Gastroesophageal sphincter (tissue), 4 donors: ENCODE results near the gene RGS7BP. TPM values are rescaled to one million over a fixed set of nuclear protein-coding genes. Genes with fewer than 3 reads are reported as not detected.

Source experiments
- ATAC-seq: fragments of 150-250 bp; one replicate; pipeline ENCODE4 v1.9.1; 2016; ENCODE audit warnings: mild to moderate bottlenecking, moderate library complexity
- H3K27ac ChIP-seq, 4 donors: fragments of 200-600 bp; sonication (generic) in 3 of 4; 1 replicate in 3 of 4; 2 replicates in 1 of 4; pipeline ENCODE4 v1.5.1; 2016 to 2019
- H3K27me3 ChIP-seq: fragments of 200-600 bp; sonication (generic); one replicate; pipeline ENCODE4 v1.5.1; 2019
- H3K36me3 ChIP-seq, 2 donors: fragments of 200-600 bp; sonication (generic); one replicate each; pipeline ENCODE4 v1.5.1; 2019; ENCODE audit warnings: control low read depth in 1 of 2
- H3K4me1 ChIP-seq, 3 donors: fragments of 200-600 bp; sonication (generic); 1 replicate in 2 of 3; 2 replicates in 1 of 3; pipeline ENCODE4 v1.5.1; 2016 to 2019; ENCODE audit warnings: control low read depth in 2 of 3
- H3K4me3 ChIP-seq, 2 donors: fragments of 200-600 bp; sonication (generic); one replicate each; pipeline ENCODE4 v1.5.1; 2019; ENCODE audit warnings: mild to moderate bottlenecking in 1 of 2, moderate library complexity in 1 of 2
- H3K9me3 ChIP-seq, 3 donors: fragments of 200-600 bp; sonication (generic); one replicate each; pipeline ENCODE4 v1.5.1; 2017 to 2019; ENCODE audit warnings: control low read depth in 2 of 3
- EP300 ChIP-seq: sonication (generic); formaldehyde crosslinking; IDR thresholded peaks from one replicate; pipeline ENCODE4 v1.6.1; 2017; ENCODE audit warnings: antibody characterized with exemption, mild to moderate bottlenecking
- POLR2A ChIP-seq, 2 donors: fragments of 450-650 bp; IDR thresholded peaks; one replicate each; pipeline ENCODE4 v1.6.1; 2017; ENCODE audit warnings: antibody characterized with exemption in 2 of 2, mild to moderate bottlenecking in 2 of 2, moderate library complexity in 1 of 2
- POLR2AphosphoS5 ChIP-seq: sonication (generic); formaldehyde crosslinking; IDR thresholded peaks from one replicate; pipeline ENCODE4 v1.6.1; 2017; ENCODE audit warnings: antibody characterized with exemption
- WGBS, 2 donors: methylation state at CpG; one replicate each; pipeline ENCODE4 v1.1.5; 2018; ENCODE audit warnings: low coverage in 1 of 2; 5-methylcytosine and 5-hydroxymethylcytosine counted together
- total RNA-seq, 4 donors: library from RNA; depleted of rRNA; stranded (reverse); fragments of >200 nt; gene quantifications; one replicate each; pipeline ENCODE4 v1.1.0, GENCODE V29; 2016
- TF ChIP-seq, protein P1 (sequence below), 4 experiments: fragments of 200-600 bp in 2 of 4; fragments of 450-650 bp in 2 of 4; sonication (generic) in 1 of 4; IDR thresholded peaks; one replicate each; pipeline ENCODE4 v1.5.1; 2017 to 2019; ENCODE audit warnings: antibody characterized with exemption in 4 of 4, mild to moderate bottlenecking in 2 of 4, moderate library complexity in 2 of 4

RGS7BP gene
- total RNA-seq, 4 donors from 2014 or later: 1.5 to 4.4 (median 3.7) TPM

- no peaks in the 10 kb centered on the region for H3K27me3 ChIP-seq
- H3K9me3 ChIP-seq: no peaks in the 10 kb centered on the region
- TF ChIP-seq POLR2AphosphoS5 (no peak), POLR2A (IDR thresholded peaks at IDR 0.05) (no peak), EP300 (no peak)
- TF ChIP-seq, protein P1, sequence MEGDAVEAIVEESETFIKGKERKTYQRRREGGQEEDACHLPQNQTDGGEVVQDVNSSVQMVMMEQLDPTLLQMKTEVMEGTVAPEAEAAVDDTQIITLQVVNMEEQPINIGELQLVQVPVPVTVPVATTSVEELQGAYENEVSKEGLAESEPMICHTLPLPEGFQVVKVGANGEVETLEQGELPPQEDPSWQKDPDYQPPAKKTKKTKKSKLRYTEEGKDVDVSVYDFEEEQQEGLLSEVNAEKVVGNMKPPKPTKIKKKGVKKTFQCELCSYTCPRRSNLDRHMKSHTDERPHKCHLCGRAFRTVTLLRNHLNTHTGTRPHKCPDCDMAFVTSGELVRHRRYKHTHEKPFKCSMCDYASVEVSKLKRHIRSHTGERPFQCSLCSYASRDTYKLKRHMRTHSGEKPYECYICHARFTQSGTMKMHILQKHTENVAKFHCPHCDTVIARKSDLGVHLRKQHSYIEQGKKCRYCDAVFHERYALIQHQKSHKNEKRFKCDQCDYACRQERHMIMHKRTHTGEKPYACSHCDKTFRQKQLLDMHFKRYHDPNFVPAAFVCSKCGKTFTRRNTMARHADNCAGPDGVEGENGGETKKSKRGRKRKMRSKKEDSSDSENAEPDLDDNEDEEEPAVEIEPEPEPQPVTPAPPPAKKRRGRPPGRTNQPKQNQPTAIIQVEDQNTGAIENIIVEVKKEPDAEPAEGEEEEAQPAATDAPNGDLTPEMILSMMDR (IDR thresholded peaks at IDR 0.05): no peak
- 60 to 100% methylated on average over 1 of the region's 2 CpGs for WGBS, 2 donors
- no peak for ATAC-seq
- no peak overlapping the region for H3K4me3 ChIP-seq
- no peaks in the 10 kb centered on the region for H3K4me1 ChIP-seq
- no peak overlapping the region for H3K27ac ChIP-seq
- H3K36me3 ChIP-seq: no peaks in the 10 kb centered on the region
Measured at GRCh38 chr5:64518793-64519192, 13.0 kb downstream of the RGS7BP start.

DNA sequence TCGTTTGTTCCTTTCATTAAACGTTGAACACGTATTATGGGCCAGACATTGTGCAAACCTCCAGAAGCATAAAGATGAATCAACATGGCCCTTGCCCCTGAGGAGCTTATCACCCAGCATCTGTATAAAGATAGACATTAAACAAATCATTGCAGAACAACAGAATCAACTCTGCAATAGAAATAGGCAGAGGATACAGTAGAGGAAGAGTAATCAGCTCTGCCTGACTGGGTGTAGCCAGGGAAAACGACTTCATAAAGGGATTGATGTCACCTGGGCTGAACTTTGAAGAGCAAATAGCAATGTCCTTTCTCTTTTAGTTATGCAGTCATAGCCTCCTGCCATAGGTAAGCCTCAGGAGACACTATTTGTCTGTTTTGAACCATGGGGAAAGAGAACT lies 13.4 kb downstream of the RGS7BP start:
- WGBS, 2 donors: 79 to 90% methylated on average over 1 to 4 of the region's 4 CpGs
- H3K27me3 ChIP-seq: no peaks in the 10 kb centered on the region
- H3K9me3 ChIP-seq: no peaks in the 10 kb centered on the region
- no peaks in the 10 kb centered on the region for H3K4me1 ChIP-seq
- no peak overlapping the region for H3K4me3 ChIP-seq
- no peak overlapping the region for H3K27ac ChIP-seq
- TF ChIP-seq POLR2A (IDR thresholded peaks at IDR 0.05) (no peak), POLR2AphosphoS5 (no peak), EP300 (no peak)
- TF ChIP-seq, protein P1 (IDR thresholded peaks at IDR 0.05): no peak
- ATAC-seq: no peak
- H3K36me3 ChIP-seq: no peaks in the 10 kb centered on the region

DNA sequence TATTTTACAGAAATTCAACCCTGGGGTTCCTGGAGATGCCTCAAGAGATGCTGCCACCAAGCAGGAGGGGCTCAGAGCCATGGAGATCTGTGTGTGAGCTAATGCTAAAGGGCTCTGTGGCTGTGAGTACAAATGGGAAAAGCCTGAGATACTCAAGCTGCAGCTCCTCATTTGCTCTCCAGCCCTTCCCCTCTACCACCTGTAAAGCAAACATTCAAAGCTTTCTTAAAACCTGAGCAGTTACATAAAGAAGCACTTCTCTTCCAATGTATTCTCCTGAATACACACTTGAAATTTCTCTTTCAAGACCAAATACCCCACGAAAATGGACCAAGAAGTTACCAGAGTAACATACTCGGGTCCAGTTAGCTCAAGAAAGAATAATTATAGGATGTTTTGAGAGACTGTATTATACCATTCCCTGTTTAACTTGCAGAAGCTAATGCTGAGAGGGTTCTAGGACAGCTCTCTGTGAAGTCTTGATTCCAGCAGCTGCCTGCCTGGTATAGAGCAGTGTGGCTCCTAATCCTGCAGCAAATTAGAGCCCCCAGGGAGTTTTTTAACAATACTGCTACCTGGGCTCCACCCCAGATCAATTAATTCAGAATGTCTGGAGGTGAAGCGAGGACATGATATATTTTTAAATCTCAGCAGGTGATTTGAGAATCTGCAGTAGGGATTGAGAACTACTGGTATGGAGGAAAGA lies 21.1 kb downstream of the RGS7BP start:
- Histone ChIP-seq H3K27ac (no peak overlapping the region), H3K4me1 (peaks cover 0 to 4% (median 0%) of the 10 kb centered on the region in 3 donors), H3K36me3 (no peaks in the 10 kb centered on the region), H3K27me3 (no peaks in the 10 kb centered on the region), H3K9me3 (no peaks in the 10 kb centered on the region), H3K4me3 (no peak overlapping the region)
- no peak for TF ChIP-seq POLR2AphosphoS5
- TF ChIP-seq POLR2A (IDR thresholded peaks at IDR 0.05): no peak
- TF ChIP-seq EP300: no peak
- TF ChIP-seq, protein P1 (IDR thresholded peaks at IDR 0.05): no peak
- 68 to 88% methylated on average over 3 of the region's 3 CpGs for WGBS, 2 donors
- no peak for ATAC-seq

DNA sequence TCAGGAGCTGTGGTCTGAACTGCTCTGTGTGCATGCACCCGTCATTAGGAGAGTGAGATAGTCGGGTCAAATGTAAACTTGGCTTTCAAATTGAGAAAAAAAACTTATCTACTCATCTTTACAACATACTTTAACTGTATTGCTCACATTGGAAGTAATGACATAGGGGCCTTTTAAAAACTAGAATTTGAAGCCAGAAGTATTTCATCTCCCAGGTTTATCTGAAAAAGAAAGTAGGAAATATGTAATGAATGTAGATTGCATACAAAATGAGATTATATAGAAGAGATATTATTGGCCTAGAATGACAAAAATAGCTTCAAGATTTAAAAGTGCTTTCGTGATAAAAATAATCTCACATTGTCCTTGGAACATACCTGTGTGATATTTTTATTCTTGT lies 24.3 kb downstream of the RGS7BP start:
- Histone ChIP-seq H3K27me3 (no peaks in the 10 kb centered on the region), H3K27ac (no peak overlapping the region), H3K4me3 (no peak overlapping the region), H3K9me3 (no peaks in the 10 kb centered on the region), H3K36me3 (no peaks in the 10 kb centered on the region), H3K4me1 (peaks cover 0 to 10% (median 0%) of the 10 kb centered on the region in 3 donors)
- 28 to 61% methylated on average over 3 of the region's 3 CpGs for WGBS, 2 donors
- TF ChIP-seq POLR2AphosphoS5 (no peak), POLR2A (IDR thresholded peaks at IDR 0.05) (no peak), EP300 (no peak)
- TF ChIP-seq, protein P1 (IDR thresholded peaks at IDR 0.05): no peak
- no peak for ATAC-seq

DNA sequence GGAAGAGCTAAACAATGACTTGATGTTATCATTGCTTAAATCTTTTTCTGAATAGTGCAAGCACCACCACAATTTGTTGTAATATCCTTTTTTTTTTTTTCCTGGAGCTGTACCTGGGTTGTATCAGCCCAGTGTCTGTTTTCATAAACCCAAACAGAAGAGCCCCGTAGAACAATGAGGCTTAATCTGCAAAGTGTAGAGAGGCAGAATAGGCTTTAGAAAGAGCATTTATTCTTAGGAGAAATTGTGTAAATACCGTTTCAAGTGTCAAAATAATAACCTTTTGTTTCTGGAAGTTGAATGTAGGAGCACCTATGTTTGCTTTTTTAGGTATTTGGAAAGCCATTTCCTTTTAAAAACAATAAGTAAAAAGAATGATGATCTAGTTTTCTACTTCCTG lies 26.4 kb downstream of the RGS7BP start:
- ATAC-seq: no peak
- WGBS, 2 donors: 15 to 18% methylated on average over 2 of the region's 2 CpGs
- H3K36me3 ChIP-seq: no peaks in the 10 kb centered on the region
- H3K27ac ChIP-seq: no peak overlapping the region
- H3K4me1 ChIP-seq: peaks cover 0 to 10% (median 0%) of the 10 kb centered on the region in 3 donors
- no peaks in the 10 kb centered on the region for H3K9me3 ChIP-seq
- no peaks in the 10 kb centered on the region for H3K27me3 ChIP-seq
- no peak overlapping the region for H3K4me3 ChIP-seq
- TF ChIP-seq POLR2A (IDR thresholded peaks at IDR 0.05): no peak
